B cell (primary cell): ENCODE results near the gene PRKN. TPM values are rescaled to one million over a fixed set of nuclear protein-coding genes. Genes with fewer than 3 reads are reported as not detected.
"Not testable (repeated sequence)": the region's sequence is repeated elsewhere in the genome, so short reads cannot be mapped to it uniquely, and the experiment has no call there.

Experiments used
- ATAC-seq: fragments of 200-7000 bp; cut with Tn5 transposase; one replicate; pipeline ENCODE4 v1.10.0; 2021; ENCODE audit warnings: low read depth, mild to moderate bottlenecking, moderate number of reproducible peaks, moderate library complexity
- CTCF ChIA-PET: fragments of 350-600 bp; sonication (Branson Sonifier 250); formaldehyde crosslinking; loops from one replicate; lab custom pipeline; 2021; ENCODE audit warnings: antibody characterized with exemption, inconsistent platforms; lab: Charles Lee
- POLR2A ChIA-PET: fragments of 350-600 bp; sonication (Branson Sonifier 250); formaldehyde crosslinking; loops from one replicate; lab custom pipeline; 2021; ENCODE audit warnings: antibody characterized with exemption; lab: Charles Lee
- DNase-seq: peaks from one replicate; pipeline ENCODE4 v3.0.0; 2013
- H2AFZ ChIP-seq: 2 replicates; pipeline ENCODE4 v1.6.1; 2012; ENCODE audit warnings: mild to moderate bottlenecking, low read depth, low read length; ENCODE audit not compliant: insufficient read depth, poor library complexity, severe bottlenecking
- H3K27ac ChIP-seq, 2 donors: 1 replicate in 1 of 2; 2 replicates in 1 of 2; pipeline ENCODE4 v1.5.1; 2012 to 2013; ENCODE audit warnings: low read length in 2 of 2, mild to moderate bottlenecking in 2 of 2, moderate library complexity in 1 of 2
- H3K27me3 ChIP-seq, 4 experiments: fragments of 200-600 bp in 1 of 4; sonication (generic) in 1 of 4; replicated peaks in 1 of 4; 1 replicate in 2 of 4; 2 replicates in 2 of 4; pipeline versions ENCODE4 v1.6.1 to v1.7.0; 2013 to 2016; ENCODE audit warnings: low read length in 3 of 4, mild to moderate bottlenecking in 2 of 4, mixed read lengths in 1 of 4, moderate library complexity in 1 of 4; ENCODE audit not compliant: insufficient read depth in 4 of 4, control insufficient read depth in 3 of 4; ENCODE audit errors: control extremely low read depth in 1 of 4
- H3K36me3 ChIP-seq, 2 experiments: replicated peaks in 1 of 2; 1 replicate in 1 of 2; 2 replicates in 1 of 2; pipeline versions ENCODE4 v1.6.1 to v1.7.1; 2013; ENCODE audit warnings: low read length in 1 of 2; ENCODE audit not compliant: insufficient read depth in 2 of 2, control insufficient read depth in 1 of 2; ENCODE audit errors: control extremely low read depth in 1 of 2, extremely low read depth in 1 of 2
- H3K4me1 ChIP-seq, 2 donors: fragments of 200-600 bp in 1 of 2; sonication (generic) in 1 of 2; 1 replicate in 1 of 2; 2 replicates in 1 of 2; pipeline versions ENCODE4 v1.5.1 to v1.6.1; 2013 to 2017; ENCODE audit warnings: low read length in 2 of 2; ENCODE audit not compliant: control insufficient read depth in 2 of 2, insufficient read depth in 2 of 2
- H3K4me2 ChIP-seq: replicated peaks from 2 replicates; pipeline ENCODE3; 2012; ENCODE audit warnings: mild to moderate bottlenecking, low read depth, low read length; ENCODE audit not compliant: poor library complexity, severe bottlenecking
- H3K4me3 ChIP-seq, 5 experiments: fragments of 200-600 bp in 1 of 5; sonication (generic) in 1 of 5; 1 replicate in 3 of 5; 2 replicates in 2 of 5; pipeline versions ENCODE4 v1.5.1 to v1.7.0; 2011 to 2016; ENCODE audit warnings: low read length in 4 of 5, mild to moderate bottlenecking in 4 of 5, low read depth in 2 of 5, control low read depth in 1 of 5, moderate library complexity in 1 of 5; ENCODE audit not compliant: insufficient read depth in 1 of 5; ENCODE audit errors: control extremely low read depth in 1 of 5, extremely low read depth in 1 of 5
- H3K79me2 ChIP-seq: fragments of 200-600 bp; sonication (generic); one replicate; pipeline ENCODE4 v1.6.0; 2016; ENCODE audit warnings: low read length; ENCODE audit not compliant: control insufficient read depth, insufficient read depth
- H3K9ac ChIP-seq: fragments of 200-600 bp; sonication (generic); 2 replicates; pipeline ENCODE4 v1.6.1; 2017; ENCODE audit warnings: mild to moderate bottlenecking, low read length, moderate library complexity
- H3K9me3 ChIP-seq, 3 donors: one replicate each; pipeline versions ENCODE4 v1.6.1 to v1.7.1; 2013; ENCODE audit warnings: low read length in 2 of 3; ENCODE audit not compliant: control insufficient read depth in 2 of 3, insufficient read depth in 1 of 3; ENCODE audit errors: control extremely low read depth in 1 of 3
- H4K20me1 ChIP-seq: 2 replicates; pipeline ENCODE4 v1.6.0; 2012; ENCODE audit warnings: mild to moderate bottlenecking, low read length; ENCODE audit not compliant: insufficient read depth, control insufficient read depth, poor library complexity, severe bottlenecking
- H3K27ac Mint-ChIP-seq: one replicate; pipeline ENCODE4 v1.8.0; 2021; ENCODE audit warnings: mixed read lengths
- H3K27me3 Mint-ChIP-seq: one replicate; pipeline ENCODE4 v1.8.0; 2021; ENCODE audit warnings: mixed read lengths
- H3K4me1 Mint-ChIP-seq: one replicate; pipeline ENCODE4 v1.8.0; 2021; ENCODE audit warnings: mixed read lengths
- H3K4me3 Mint-ChIP-seq: one replicate; pipeline ENCODE4 v1.8.0; 2021; ENCODE audit warnings: mixed read lengths
- H3K9me3 Mint-ChIP-seq: one replicate; pipeline ENCODE4 v1.8.0; 2022; ENCODE audit warnings: mixed read lengths; ENCODE audit not compliant: insufficient read depth
- CTCF ChIP-seq: fragments of 200-600 bp; IDR thresholded peaks from one replicate; pipeline ENCODE4 v1.8.0; 2022; ENCODE audit warnings: antibody characterized with exemption, mild to moderate bottlenecking
- EZH2 ChIP-seq: IDR thresholded peaks from 2 replicates; pipeline ENCODE4 v1.6.1; 2012; ENCODE audit warnings: borderline replicate concordance, low read depth, mild to moderate bottlenecking, moderate library complexity, low read length; ENCODE audit not compliant: insufficient read depth, poor library complexity, severe bottlenecking
- WGBS: methylation state at CpG from one replicate; pipeline ENCODE4 v1.1.5; 2013; ENCODE audit warnings: missing lambda C conversion rate; ENCODE audit not compliant: insufficient coverage; 5-methylcytosine and 5-hydroxymethylcytosine counted together
- intact Hi-C: fragments of 100-400 bp; cut with micrococcal nuclease; formaldehyde crosslinking; loops from one replicate; pipeline ENCODE4 v1.10.0; 2022
- polyA plus RNA-seq: library from polyadenylated mRNA; depleted of rRNA; stranded (reverse); fragments of >200 nt; gene quantifications from 2 replicates; pipeline ENCODE4 v1.2.3, GENCODE V29; 2012
- total RNA-seq, 2 donors: library from RNA; stranded (reverse); fragments of 120-200 nt in 1 of 2; gene quantifications; 1 replicate in 1 of 2; 2 replicates in 1 of 2; pipeline versions ENCODE4 v1.2.3 to v1.2.4, GENCODE V29; 2013 to 2022

Gene PRKN
- total and polyA plus RNA-seq, 2 donors (not counting 1 experiment from before 2014, with no cell fraction given), result 1.6 to 6.2 TPM

GRCh38 chr6:161866570-161866969, 861.0 kb downstream of the PRKN start:
- H3K36me3 ChIP-seq, result no peaks in the 10 kb centered on the region
- ChIA-PET CTCF (no interaction called here), POLR2A (no interaction called here)
- 100% methylated on average over 2 of the region's 3 CpGs for WGBS
- no peaks in the 10 kb centered on the region for H4K20me1 ChIP-seq
- no peaks in the 10 kb centered on the region for H3K4me1 ChIP-seq
- ATAC-seq (no peak), DNase-seq (no peak)
- no peak overlapping the region for H3K4me3 ChIP-seq
- H3K4me1 Mint-ChIP-seq, result no peaks in the 10 kb centered on the region
- no peak overlapping the region for H3K4me2 ChIP-seq
- H3K9me3 ChIP-seq, result peaks cover 0 to 2% (median 0%) of the 10 kb centered on the region in 3 donors
- TF ChIP-seq CTCF (no peak), EZH2 (no peak)
- no peak overlapping the region for H3K9ac ChIP-seq
- no peak overlapping the region for H3K27ac Mint-ChIP-seq
- no peaks in the 10 kb centered on the region for H3K27me3 ChIP-seq
- no peak overlapping the region for H2AFZ ChIP-seq
- H3K27me3 Mint-ChIP-seq, result no peaks in the 10 kb centered on the region
- peaks cover 2% of the 10 kb centered on the region for H3K9me3 Mint-ChIP-seq
- intact Hi-C loops, result no loop called here
- H3K79me2 ChIP-seq, result no peaks in the 10 kb centered on the region
- H3K4me3 Mint-ChIP-seq, result no peak overlapping the region
- no peak overlapping the region for H3K27ac ChIP-seq

GRCh38 chr6:161861061-161861460, 866.5 kb downstream of the PRKN start:
- DNase-seq, H3K4me1 ChIP-seq, H3K27me3 Mint-ChIP-seq, H3K27ac ChIP-seq, H3K36me3 ChIP-seq, H3K9me3 Mint-ChIP-seq, H3K4me2 ChIP-seq, POLR2A ChIA-PET, H4K20me1 ChIP-seq, intact Hi-C loops, H3K4me3 Mint-ChIP-seq, H3K4me3 ChIP-seq, H3K9ac ChIP-seq, CTCF ChIA-PET, H3K27ac Mint-ChIP-seq, ATAC-seq, H3K79me2 ChIP-seq, H3K27me3 ChIP-seq, H3K9me3 ChIP-seq, H2AFZ ChIP-seq, H3K4me1 Mint-ChIP-seq: not testable (repeated sequence)
- WGBS, result no CpG with 5 or more reads among the region's 2 CpGs
